ENCODE measurements around the gene FUT3. TPM values are rescaled to one million over a fixed set of nuclear protein-coding genes. Genes with fewer than 3 reads are reported as not detected.

FUT3 gene
- total RNA-seq, 1 donor from 2014 or later: not detected

- intact Hi-C loops (cut with micrococcal nuclease): no loop called here
- Mint-ChIP-seq H3K4me3 (ENCODE audit: low read depth) (no peak overlapping the region), H3K27me3 (ENCODE audit: low read depth) (no peaks in the 10 kb centered on the region), H3K9me3 (no peaks in the 10 kb centered on the region), H3K36me3 (ENCODE audit: low read depth) (no peaks in the 10 kb centered on the region), H3K4me1 (ENCODE audit: low read depth) (peaks cover 3% of the 10 kb centered on the region), H3K27ac (no peak overlapping the region)
- DNase-seq (ENCODE audit: low spot score): no peak
Measured at GRCh38 chr19:5832061-5832460, 19.2 kb downstream of the FUT3 start.

DNA sequence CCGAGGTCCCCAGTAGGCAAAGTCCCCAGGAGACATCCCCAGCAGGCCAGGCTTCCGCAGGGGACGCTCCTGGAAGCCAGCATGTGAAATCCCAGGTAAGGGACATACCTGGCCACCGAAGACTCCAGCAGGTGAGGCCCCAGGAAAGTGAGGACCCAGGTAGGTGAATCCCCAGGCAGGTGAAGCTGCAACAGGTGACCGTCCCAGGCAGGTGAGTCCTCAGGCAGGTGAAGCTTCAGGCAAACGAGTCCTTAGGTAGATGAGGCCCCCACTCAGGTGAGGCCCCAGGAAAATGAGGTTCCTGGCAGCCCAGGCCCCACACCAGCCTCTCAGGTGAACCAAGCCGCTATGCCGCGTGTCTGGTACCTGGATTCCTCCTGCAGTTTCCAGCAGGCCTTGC is 20.1 kb downstream of the FUT3 start:
- Mint-ChIP-seq H3K27me3 (ENCODE audit: low read depth) (no peaks in the 10 kb centered on the region), H3K36me3 (ENCODE audit: low read depth) (no peaks in the 10 kb centered on the region), H3K9me3 (no peaks in the 10 kb centered on the region), H3K4me1 (ENCODE audit: low read depth) (peaks cover 5% of the 10 kb centered on the region), H3K4me3 (ENCODE audit: low read depth) (no peak overlapping the region), H3K27ac (no peak overlapping the region)
- no peak for DNase-seq (ENCODE audit: low spot score)
- intact Hi-C loops (cut with micrococcal nuclease): no loop called here

GRCh38 chr19:5829567-5830310 is 21.5 kb downstream of the FUT3 start:
- Mint-ChIP-seq H3K27ac (peak overlapping the region; percentile 24), H3K9me3 (no peaks in the 10 kb centered on the region), H3K4me3 (ENCODE audit: low read depth) (peak overlapping the region; percentile 65), H3K27me3 (ENCODE audit: low read depth) (no peaks in the 10 kb centered on the region), H3K36me3 (ENCODE audit: low read depth) (no peaks in the 10 kb centered on the region), H3K4me1 (ENCODE audit: low read depth) (peaks cover 5% of the 10 kb centered on the region)
- intact Hi-C loops (cut with micrococcal nuclease): no loop called here
- no peak for DNase-seq (ENCODE audit: low spot score)

GRCh38 chr19:5828661-5829566 is 22.3 kb downstream of the FUT3 start:
- no peak for DNase-seq (ENCODE audit: low spot score)
- peak overlapping the region; percentile 99 for H3K4me3 Mint-ChIP-seq (ENCODE audit: low read depth)
- intact Hi-C loops (cut with micrococcal nuclease): loop anchor here (1.0 kb wide), 1 partner anchor 75 kb away; the partner anchor contains the start of gene VMAC
- peak overlapping the region; percentile 99 for H3K27ac Mint-ChIP-seq
- H3K36me3 Mint-ChIP-seq (ENCODE audit: low read depth): no peaks in the 10 kb centered on the region
- H3K9me3 Mint-ChIP-seq: no peaks in the 10 kb centered on the region
- H3K27me3 Mint-ChIP-seq (ENCODE audit: low read depth): no peaks in the 10 kb centered on the region
- H3K4me1 Mint-ChIP-seq (ENCODE audit: low read depth): peaks cover 5% of the 10 kb centered on the region

DNA sequence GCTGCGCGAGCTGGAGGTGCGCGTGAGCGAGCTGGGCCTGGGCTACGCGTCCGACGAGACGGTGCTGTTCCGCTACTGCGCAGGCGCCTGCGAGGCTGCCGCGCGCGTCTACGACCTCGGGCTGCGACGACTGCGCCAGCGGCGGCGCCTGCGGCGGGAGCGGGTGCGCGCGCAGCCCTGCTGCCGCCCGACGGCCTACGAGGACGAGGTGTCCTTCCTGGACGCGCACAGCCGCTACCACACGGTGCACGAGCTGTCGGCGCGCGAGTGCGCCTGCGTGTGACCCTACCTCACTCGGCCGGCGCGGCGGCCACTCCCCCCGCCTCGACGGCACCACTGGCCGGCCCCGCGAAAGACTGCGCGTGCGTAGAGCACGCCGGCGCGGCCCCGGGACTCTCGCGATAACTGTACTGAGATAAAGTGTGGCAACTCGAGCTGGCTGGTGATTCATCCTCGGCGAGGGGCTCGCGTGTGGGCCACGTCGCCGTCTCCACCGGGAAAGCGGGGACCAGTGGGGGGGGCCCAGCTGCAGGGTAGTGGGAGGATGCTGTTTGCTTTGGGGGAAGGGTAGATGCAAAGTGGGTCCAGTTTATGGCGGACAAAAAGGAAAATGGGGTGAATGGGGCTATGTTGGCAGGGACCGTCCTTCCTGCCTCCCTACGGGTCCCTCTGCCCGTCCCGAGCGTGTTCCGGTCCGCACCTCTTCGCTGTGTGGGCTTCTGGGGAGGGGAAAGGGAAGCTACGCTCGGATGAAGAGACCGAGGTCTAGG is 23.2 kb downstream of the FUT3 start:
- peak overlapping the region; percentile 99 for H3K27ac Mint-ChIP-seq
- peaks cover 5% of the 10 kb centered on the region for H3K4me1 Mint-ChIP-seq (ENCODE audit: low read depth)
- intact Hi-C loops (cut with micrococcal nuclease): loop anchor here (1.0 kb wide), 1 partner anchor 76 kb away; the partner anchor contains the start of gene VMAC
- no peaks in the 10 kb centered on the region for H3K27me3 Mint-ChIP-seq (ENCODE audit: low read depth)
- H3K4me3 Mint-ChIP-seq (ENCODE audit: low read depth): peak overlapping the region; percentile 99
- no peaks in the 10 kb centered on the region for H3K9me3 Mint-ChIP-seq
- peak; percentile 96 for DNase-seq (ENCODE audit: low spot score)
- H3K36me3 Mint-ChIP-seq (ENCODE audit: low read depth): no peaks in the 10 kb centered on the region

GRCh38 chr19:5827342-5827890 is 23.8 kb downstream of the FUT3 start:
- peak overlapping the region; percentile 88 for H3K4me3 Mint-ChIP-seq (ENCODE audit: low read depth)
- intact Hi-C loops (cut with micrococcal nuclease): no loop called here

DNA sequence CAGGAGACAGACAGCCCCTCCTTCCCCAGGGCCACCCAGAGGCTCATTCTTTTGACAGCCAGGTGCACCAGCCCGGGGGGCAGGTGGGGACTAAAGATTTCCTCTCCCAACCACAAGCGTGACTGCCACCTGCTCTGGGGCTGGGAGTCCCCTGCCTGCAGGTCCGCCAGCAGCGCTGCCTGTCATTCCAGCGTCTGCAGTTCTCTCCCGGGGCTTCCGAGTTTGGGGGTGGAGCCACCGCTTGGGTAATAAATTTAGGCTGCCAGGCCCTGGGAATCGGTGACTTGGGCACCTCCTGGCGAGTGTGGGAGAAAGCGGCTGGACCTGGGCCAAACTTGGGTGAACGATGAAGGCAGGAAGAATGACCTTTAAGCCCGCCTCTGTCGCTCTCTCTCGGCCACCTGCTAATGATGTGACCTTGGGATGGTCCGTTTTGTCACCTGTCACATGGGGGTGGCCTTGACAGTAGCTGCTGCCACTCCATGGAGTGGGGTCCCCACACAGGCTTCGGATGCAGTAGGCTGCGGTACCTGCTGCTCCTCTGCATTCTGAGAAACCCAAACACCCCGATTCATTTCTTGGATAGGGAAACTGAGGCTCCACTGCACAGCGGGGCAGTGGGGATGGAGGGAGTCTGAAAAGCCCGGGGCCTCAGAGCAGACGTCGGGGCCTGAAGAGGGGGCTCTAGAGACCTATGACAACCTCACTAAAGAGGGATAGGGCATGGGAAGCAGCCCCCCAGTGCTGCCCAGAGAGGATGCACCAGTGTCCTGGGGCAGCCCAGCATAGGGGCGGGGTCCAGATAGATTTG is 24.5 kb downstream of the FUT3 start:
- no peak for DNase-seq (ENCODE audit: low spot score)
- no peaks in the 10 kb centered on the region for H3K27me3 Mint-ChIP-seq (ENCODE audit: low read depth)
- peaks cover 5% of the 10 kb centered on the region for H3K4me1 Mint-ChIP-seq (ENCODE audit: low read depth)
- intact Hi-C loops (cut with micrococcal nuclease): no loop called here
- no peaks in the 10 kb centered on the region for H3K9me3 Mint-ChIP-seq
- H3K36me3 Mint-ChIP-seq (ENCODE audit: low read depth): no peaks in the 10 kb centered on the region
- H3K4me3 Mint-ChIP-seq (ENCODE audit: low read depth): peak overlapping the region; percentile 88
- H3K27ac Mint-ChIP-seq: peak overlapping the region; percentile 86

More at GRCh38 chr19:5827342-5827890, 23.8 kb downstream of the FUT3 start:
- peak overlapping the region; percentile 86 for H3K27ac Mint-ChIP-seq
- peaks cover 5% of the 10 kb centered on the region for H3K4me1 Mint-ChIP-seq (ENCODE audit: low read depth)
- H3K9me3 Mint-ChIP-seq: no peaks in the 10 kb centered on the region
- H3K36me3 Mint-ChIP-seq (ENCODE audit: low read depth): no peaks in the 10 kb centered on the region
- no peaks in the 10 kb centered on the region for H3K27me3 Mint-ChIP-seq (ENCODE audit: low read depth)
- DNase-seq (ENCODE audit: low spot score): no peak

DNA sequence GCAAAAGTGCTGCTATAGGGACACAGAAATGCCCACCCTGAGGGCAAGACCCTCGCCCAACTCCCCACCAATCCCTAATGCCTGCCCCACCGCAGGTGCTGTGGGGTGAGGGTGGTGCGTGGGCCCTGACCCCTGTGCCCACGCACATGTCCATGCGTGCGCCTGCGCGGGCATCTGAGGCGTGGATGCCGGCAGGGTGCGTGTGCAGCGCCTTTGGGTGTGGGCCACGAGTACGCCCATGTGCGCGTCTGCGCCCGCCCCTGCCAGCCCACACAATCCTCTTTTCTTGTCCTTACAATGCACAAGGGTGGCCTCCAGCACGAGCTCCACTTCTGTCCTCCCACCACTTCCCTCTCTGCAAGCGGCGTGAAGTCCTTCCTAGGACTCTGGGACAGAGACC is 26.1 kb downstream of the FUT3 start:
- Mint-ChIP-seq H3K4me3 (ENCODE audit: low read depth) (no peak overlapping the region), H3K27ac (no peak overlapping the region), H3K27me3 (ENCODE audit: low read depth) (no peaks in the 10 kb centered on the region), H3K9me3 (no peaks in the 10 kb centered on the region), H3K36me3 (ENCODE audit: low read depth) (no peaks in the 10 kb centered on the region), H3K4me1 (ENCODE audit: low read depth) (peaks cover 5% of the 10 kb centered on the region)
- intact Hi-C loops (cut with micrococcal nuclease): no loop called here
- no peak for DNase-seq (ENCODE audit: low spot score)

DNA sequence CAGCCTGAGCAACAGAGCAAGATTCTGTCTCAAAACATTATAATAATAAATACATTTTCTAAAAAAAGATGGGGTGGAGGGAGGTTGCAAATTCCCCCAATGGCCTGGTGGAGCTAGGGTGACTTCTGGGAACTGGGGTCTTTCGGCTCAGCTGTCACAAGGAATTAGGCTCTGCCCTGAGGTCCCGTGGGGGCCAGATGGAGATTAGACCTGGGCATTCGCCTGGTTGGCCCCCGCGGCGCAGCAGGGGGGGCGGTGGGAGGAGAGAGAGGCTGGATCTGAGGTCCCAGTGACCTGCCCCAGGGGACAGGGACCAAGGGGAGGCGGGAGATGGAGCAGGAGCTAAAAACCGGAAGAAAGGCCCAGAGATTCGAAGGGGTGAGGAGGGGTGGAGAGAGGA is 26.5 kb downstream of the FUT3 start:
- DNase-seq (ENCODE audit: low spot score): no peak
- H3K27me3 Mint-ChIP-seq (ENCODE audit: low read depth): no peaks in the 10 kb centered on the region
- no peaks in the 10 kb centered on the region for H3K9me3 Mint-ChIP-seq
- intact Hi-C loops (cut with micrococcal nuclease): no loop called here
- no peaks in the 10 kb centered on the region for H3K36me3 Mint-ChIP-seq (ENCODE audit: low read depth)
- H3K4me1 Mint-ChIP-seq (ENCODE audit: low read depth): peaks cover 4% of the 10 kb centered on the region
- no peak overlapping the region for H3K4me3 Mint-ChIP-seq (ENCODE audit: low read depth)
- no peak overlapping the region for H3K27ac Mint-ChIP-seq

DNA sequence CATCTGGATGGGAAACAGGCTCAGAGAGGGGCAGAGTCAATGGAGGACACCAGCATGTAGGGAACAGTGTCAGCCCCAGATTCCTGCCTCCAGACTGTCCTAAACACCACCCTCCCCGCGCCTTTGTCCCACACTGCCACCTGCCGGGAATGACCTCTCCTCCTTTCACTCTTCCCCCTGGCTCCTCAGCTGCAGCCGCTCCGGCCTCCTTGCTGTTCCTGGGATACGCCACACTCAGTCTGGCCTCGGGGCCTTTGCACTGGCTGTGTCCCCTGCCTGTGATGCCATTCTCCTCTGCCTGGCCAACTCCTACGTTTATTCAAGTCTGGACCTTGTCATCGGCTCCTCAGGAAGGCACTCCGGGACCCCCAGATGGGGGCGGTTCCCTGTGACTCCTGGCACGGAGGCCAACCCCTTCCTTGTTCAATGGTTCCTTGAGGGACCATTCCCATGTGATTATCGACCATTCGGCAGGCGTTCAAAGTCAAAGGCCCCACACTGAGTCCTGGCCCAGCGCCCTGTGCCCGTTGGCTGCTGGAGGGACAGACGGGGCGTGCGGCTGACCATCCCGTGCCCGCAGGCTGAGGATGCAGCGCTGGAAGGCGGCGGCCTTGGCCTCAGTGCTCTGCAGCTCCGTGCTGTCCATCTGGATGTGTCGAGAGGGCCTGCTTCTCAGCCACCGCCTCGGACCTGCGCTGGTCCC is 27.5 kb downstream of the FUT3 start:
- Mint-ChIP-seq H3K4me1 (ENCODE audit: low read depth) (peaks cover 4% of the 10 kb centered on the region), H3K27ac (no peak overlapping the region), H3K36me3 (ENCODE audit: low read depth) (no peaks in the 10 kb centered on the region), H3K4me3 (ENCODE audit: low read depth) (no peak overlapping the region), H3K27me3 (ENCODE audit: low read depth) (no peaks in the 10 kb centered on the region), H3K9me3 (no peaks in the 10 kb centered on the region)
- intact Hi-C loops (cut with micrococcal nuclease): no loop called here
- no peak for DNase-seq (ENCODE audit: low spot score)

DNA sequence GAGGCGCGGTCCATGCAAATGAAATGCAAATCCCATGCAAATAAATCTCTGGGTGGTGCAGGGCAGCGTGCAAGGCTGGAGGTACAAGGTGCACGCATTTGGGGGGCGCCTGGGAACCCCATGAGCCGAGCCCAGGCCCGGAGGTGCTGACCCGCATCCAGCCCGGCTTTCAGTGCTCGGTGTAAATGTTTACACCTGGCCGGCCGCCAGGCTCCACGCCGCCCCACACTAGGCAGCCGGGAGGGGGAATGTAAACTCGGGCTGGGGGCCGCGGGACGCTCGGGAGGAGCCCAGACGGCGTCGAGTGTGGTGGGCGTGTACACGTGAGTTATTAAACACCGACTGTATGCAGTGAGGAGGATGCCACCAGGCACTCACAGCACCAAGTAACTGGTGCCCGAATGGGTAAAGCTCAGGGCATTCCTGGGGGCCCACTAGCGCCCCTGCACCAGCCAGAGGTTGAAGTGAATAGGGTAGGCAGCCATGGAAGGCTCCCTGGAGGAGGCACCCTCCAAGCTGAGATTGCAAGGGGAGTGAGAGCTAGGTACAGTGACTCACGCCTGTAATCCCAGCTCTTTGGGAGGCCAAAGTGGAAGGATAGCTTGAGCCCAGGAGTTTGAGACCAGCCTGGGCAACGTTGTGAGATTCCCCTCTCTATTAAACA is 28.9 kb downstream of the FUT3 start:
- Mint-ChIP-seq H3K4me3 (ENCODE audit: low read depth) (no peak overlapping the region), H3K9me3 (no peaks in the 10 kb centered on the region), H3K27ac (no peak overlapping the region), H3K4me1 (ENCODE audit: low read depth) (peaks cover 4% of the 10 kb centered on the region), H3K27me3 (ENCODE audit: low read depth) (no peaks in the 10 kb centered on the region), H3K36me3 (ENCODE audit: low read depth) (no peaks in the 10 kb centered on the region)
- intact Hi-C loops (cut with micrococcal nuclease): no loop called here
- DNase-seq (ENCODE audit: low spot score): no peak

Data from activated T-helper 2 cell treated with anti-CD3 and anti-CD28 coated beads, Interferon-gamma antibody, Interleukin-2, Interleukin-4, amounts not matched to agents 10 μg/mL and 5 μg/mL and 100 μg/mL, durations not matched to agents 14 hours and 24 hours and 36 hours (primary cell).